Spleen (tissue), 11 donors: ENCODE measurements around the gene SYT17. TPM values are rescaled to one million over a fixed set of nuclear protein-coding genes. Genes with fewer than 3 reads are reported as not detected.

Experiments
- DNase-seq: peaks from one replicate; pipeline ENCODE4 v3.0.0-alpha.2; 2020
- H3K27ac ChIP-seq, 8 donors: fragments of 200-600 bp; sonication (generic) in 7 of 8; 1 replicate in 4 of 8; 2 replicates in 4 of 8; pipeline versions ENCODE4 v1.5.0 to v1.8.0; 2016 to 2021; ENCODE audit warnings: inconsistent platforms in 4 of 8, mild to moderate bottlenecking in 4 of 8, moderate library complexity in 1 of 8
- H3K27me3 ChIP-seq, 7 donors: fragments of 200-600 bp; sonication (generic) in 6 of 7; replicated peaks in 1 of 7; 1 replicate in 4 of 7; 2 replicates in 3 of 7; pipeline versions ENCODE4 v1.5.0 to v1.8.0; 2016 to 2021; ENCODE audit warnings: inconsistent platforms in 3 of 7, mild to moderate bottlenecking in 1 of 7
- H3K36me3 ChIP-seq, 6 donors: fragments of 200-600 bp; sonication (generic) in 5 of 6; 1 replicate in 4 of 6; 2 replicates in 2 of 6; pipeline versions ENCODE4 v1.5.0 to v1.8.0; 2016 to 2021; ENCODE audit warnings: inconsistent platforms in 2 of 6
- H3K4me1 ChIP-seq, 6 donors: fragments of 200-600 bp; sonication (generic) in 5 of 6; 1 replicate in 3 of 6; 2 replicates in 3 of 6; pipeline versions ENCODE4 v1.5.0 to v1.8.0; 2016 to 2021; ENCODE audit warnings: inconsistent platforms in 3 of 6
- H3K4me3 ChIP-seq, 8 donors: fragments of 200-600 bp; sonication (generic) in 7 of 8; 1 replicate in 4 of 8; 2 replicates in 4 of 8; pipeline versions ENCODE4 v1.5.0 to v1.8.0; 2016 to 2021; ENCODE audit warnings: inconsistent platforms in 4 of 8, mild to moderate bottlenecking in 4 of 8, moderate library complexity in 2 of 8
- H3K9me3 ChIP-seq, 8 donors: fragments of 200-600 bp; sonication (generic) in 7 of 8; 1 replicate in 4 of 8; 2 replicates in 4 of 8; pipeline versions ENCODE4 v1.5.0 to v1.8.0; 2016 to 2021; ENCODE audit warnings: inconsistent platforms in 4 of 8
- CTCF ChIP-seq, 11 experiments: fragments of 200-600 bp in 7 of 11; fragments of 450-650 bp in 4 of 11; sonication (generic) in 4 of 11; IDR thresholded peaks in 8 of 11; conservative IDR thresholded peaks in 3 of 11; 1 replicate in 7 of 11; 2 replicates in 4 of 11; pipeline versions ENCODE4 v1.4.0 to v1.8.0; 2016 to 2021; ENCODE audit warnings: antibody characterized with exemption in 11 of 11, inconsistent platforms in 4 of 11, mild to moderate bottlenecking in 1 of 11
- POLR2A ChIP-seq, 3 donors: fragments of 450-650 bp; IDR thresholded peaks; one replicate each; pipeline ENCODE4 v1.5.1; 2017; ENCODE audit warnings: antibody characterized with exemption in 3 of 3, mild to moderate bottlenecking in 1 of 3
- POLR2AphosphoS5 ChIP-seq, 3 donors: sonication (generic); formaldehyde crosslinking; IDR thresholded peaks; one replicate each; pipeline ENCODE4 v1.5.1; 2017; ENCODE audit warnings: antibody characterized with exemption in 3 of 3
- WGBS, 5 donors: extraction: QIAGEN DNeasy Blood & Tissue Kit in 3 of 5; methylation state at CpG; one replicate each; pipeline versions ENCODE4 v1.1.5 to v1.1.7; 2013 to 2018; 5-methylcytosine and 5-hydroxymethylcytosine counted together
- intact Hi-C: fragments of 100-400 bp; cut with DNase I; formaldehyde crosslinking; loops from one replicate; pipeline ENCODE4 v1.15.0; 2023; ENCODE audit warnings: low total_unique reads
- polyA plus RNA-seq, 3 donors: library from polyadenylated mRNA; stranded (reverse); fragments of 200-250 nt; gene quantifications; one replicate each; pipeline ENCODE4 v1.2.1, GENCODE V29; 2013
- total RNA-seq, 7 donors: library from RNA; depleted of rRNA in 3 of 7; stranded (reverse); fragments of >200 nt in 3 of 7; fragmentation: NEBNext Ultra II Directional in 4 of 7; extraction: Animal tissue kit (Norgen Biotek cat#: 25700) in 4 of 7; gene quantifications; one replicate each; pipeline versions ENCODE4 v1.1.0 to v1.2.1, GENCODE V29; 2016 to 2021
- donor health status: healthy with polysubstance abuse.
- donor health status: DM: no; HTN: no; CAD: no; lungs with moderate emphysema.
- donor health status: DM: no; HTN: no; CAD: no.
- donor health status: Bipolar disorder and iron deficiency.
- donor health status: healthy.
- donor health status: DM: no; HTN: no; CAD: no.
- donor health status: DM: yes; HTN: yes; CAD: no.

Gene SYT17
- total and polyA plus RNA-seq, 10 donors: 1.2 to 3.7 (median 2.0) TPM

GRCh38 chr16:19147126-19147525 is 20.9 kb upstream of the SYT17 start:
- Histone ChIP-seq H3K27me3 (peaks cover 0 to 7% (median 0%) of the 10 kb centered on the region in 7 donors), H3K4me1 (no peaks in the 10 kb centered on the region), H3K36me3 (no peaks in the 10 kb centered on the region), H3K4me3 (no peak overlapping the region), H3K27ac (no peak overlapping the region), H3K9me3 (peaks cover 0 to 12% (median 9%) of the 10 kb centered on the region in 8 donors)
- WGBS, 5 donors: 55 to 75% (median 75%) methylated on average over 4 of the region's 4 CpGs
- DNase-seq: no peak
- no peak for TF ChIP-seq POLR2AphosphoS5 (IDR thresholded peaks at IDR 0.05)
- TF ChIP-seq POLR2A (IDR thresholded peaks at IDR 0.05): no peak
- no peak for TF ChIP-seq CTCF (IDR thresholded peaks at IDR 0.05 in 8 of 11, conservative IDR thresholded peaks at IDR 0.05 in 3 of 11)
- intact Hi-C loops: no loop called here

- Histone ChIP-seq H3K4me1 (no peaks in the 10 kb centered on the region), H3K27me3 (peaks cover 0 to 2% (median 0%) of the 10 kb centered on the region in 7 donors), H3K27ac (no peak overlapping the region), H3K4me3 (no peak overlapping the region), H3K9me3 (peaks cover 0 to 12% (median 9%) of the 10 kb centered on the region in 8 donors), H3K36me3 (no peaks in the 10 kb centered on the region)
- TF ChIP-seq CTCF (IDR thresholded peaks at IDR 0.05 in 8 of 11, conservative IDR thresholded peaks at IDR 0.05 in 3 of 11): no peak
- TF ChIP-seq POLR2A (IDR thresholded peaks at IDR 0.05): no peak
- TF ChIP-seq POLR2AphosphoS5 (IDR thresholded peaks at IDR 0.05): no peak
- DNase-seq: no peak
- 92 to 99% (median 96%) methylated on average over 4 of the region's 4 CpGs for WGBS, 5 donors
- intact Hi-C loops: no loop called here
Observed at GRCh38 chr16:19147627-19148026, 20.4 kb upstream of the SYT17 start.

GRCh38 chr16:19148189-19148588 is 19.9 kb upstream of the SYT17 start:
- 87 to 94% (median 92%) methylated on average over 5 of the region's 5 CpGs for WGBS, 5 donors
- intact Hi-C loops: no loop called here
- no peak for TF ChIP-seq CTCF (IDR thresholded peaks at IDR 0.05 in 8 of 11, conservative IDR thresholded peaks at IDR 0.05 in 3 of 11)
- TF ChIP-seq POLR2A (IDR thresholded peaks at IDR 0.05): no peak
- no peak for TF ChIP-seq POLR2AphosphoS5 (IDR thresholded peaks at IDR 0.05)

GRCh38 chr16:19151310-19151709 is 16.7 kb upstream of the SYT17 start:
- Histone ChIP-seq H3K27me3 (no peaks in the 10 kb centered on the region), H3K27ac (no peak overlapping the region), H3K9me3 (peaks cover 0 to 20% (median 16%) of the 10 kb centered on the region in 8 donors), H3K36me3 (no peaks in the 10 kb centered on the region), H3K4me1 (no peaks in the 10 kb centered on the region), H3K4me3 (no peak overlapping the region)
- intact Hi-C loops: no loop called here
- no peak for DNase-seq
- 43 to 71% (median 63%) methylated on average over 2 of the region's 2 CpGs for WGBS, 5 donors
- no peak for TF ChIP-seq CTCF (IDR thresholded peaks at IDR 0.05 in 8 of 11, conservative IDR thresholded peaks at IDR 0.05 in 3 of 11)
- TF ChIP-seq POLR2AphosphoS5 (IDR thresholded peaks at IDR 0.05): no peak
- TF ChIP-seq POLR2A (IDR thresholded peaks at IDR 0.05): no peak

More at GRCh38 chr16:19148189-19148588, 19.9 kb upstream of the SYT17 start:
- DNase-seq: no peak
- Histone ChIP-seq H3K9me3 (peaks cover 0 to 12% (median 9%) of the 10 kb centered on the region in 8 donors), H3K27ac (no peak overlapping the region), H3K36me3 (no peaks in the 10 kb centered on the region), H3K4me1 (no peaks in the 10 kb centered on the region), H3K27me3 (no peaks in the 10 kb centered on the region), H3K4me3 (no peak overlapping the region)
